Spinal cord (tissue), 10 donors: ENCODE data around the gene SPRN. TPM values are rescaled to one million over a fixed set of nuclear protein-coding genes. Genes with fewer than 3 reads are reported as not detected.
"Not testable (repeated sequence)": the region's sequence is repeated elsewhere in the genome, so short reads cannot be mapped to it uniquely, and the experiment has no call there.

ENCODE experiments used
- DNase-seq, 6 donors: peaks; one replicate each; pipeline versions ENCODE4 v3.0.0 to v3.0.0-alpha.2; 2013 to 2015; ENCODE audit warnings: low spot score in 6 of 6, low read depth in 4 of 6
- H3K27ac ChIP-seq: one replicate; pipeline ENCODE4 v1.5.1; 2013; ENCODE audit warnings: low read depth, low read length, control low read depth
- H3K27me3 ChIP-seq: one replicate; pipeline ENCODE4 v1.6.1; 2013; ENCODE audit warnings: low read length; ENCODE audit not compliant: control insufficient read depth, insufficient read depth
- H3K36me3 ChIP-seq: one replicate; pipeline ENCODE4 v1.6.1; 2013; ENCODE audit warnings: low read length; ENCODE audit not compliant: control insufficient read depth, insufficient read depth
- H3K4me1 ChIP-seq: one replicate; pipeline ENCODE4 v1.6.1; 2013; ENCODE audit warnings: low read length; ENCODE audit not compliant: control insufficient read depth, insufficient read depth
- H3K4me3 ChIP-seq: one replicate; pipeline ENCODE4 v1.5.1; 2013; ENCODE audit warnings: low read depth, low read length, control low read depth
- H3K9me3 ChIP-seq: one replicate; pipeline ENCODE4 v1.6.1; 2013; ENCODE audit warnings: low read length; ENCODE audit not compliant: control insufficient read depth, insufficient read depth
- WGBS: methylation state at CpG from one replicate; pipeline ENCODE4 v1.1.5; 2013; ENCODE audit warnings: missing lambda C conversion rate; ENCODE audit not compliant: insufficient coverage; 5-methylcytosine and 5-hydroxymethylcytosine counted together
- polyA plus RNA-seq, 2 donors: library from polyadenylated mRNA; unstranded; fragments of 120-200 nt; gene quantifications; one replicate each; pipeline ENCODE4 v1.2.1, GENCODE V29; 2013; ENCODE audit not compliant: insufficient read length in 2 of 2
- total RNA-seq, 2 donors: library from RNA; depleted of rRNA in 1 of 2; stranded (reverse); fragments of 120-200 nt in 1 of 2; fragments of >200 nt in 1 of 2; gene quantifications; one replicate each; pipeline versions ENCODE4 v1.2.3 to v1.2.4, GENCODE V29; 2013 to 2014
- donor health status: healthy.

The SPRN gene
- total and polyA plus RNA-seq, 4 donors, result 4.8 to 42.5 (median 22.5) TPM

GRCh38 chr10:133388973-133389818 is 35.2 kb downstream of the SPRN start:
- WGBS, result 88% methylated on average over 27 of the region's 39 CpGs
- no peak for DNase-seq
- H3K4me1 ChIP-seq, result peaks cover 4% of the 10 kb centered on the region
- H3K27me3 ChIP-seq, result no peaks in the 10 kb centered on the region
- no peak overlapping the region for H3K27ac ChIP-seq
- peaks cover 47% of the 10 kb centered on the region for H3K36me3 ChIP-seq
- H3K4me3 ChIP-seq, result no peak overlapping the region
- H3K9me3 ChIP-seq, result no peaks in the 10 kb centered on the region

GRCh38 chr10:133388236-133388972 is 36.0 kb downstream of the SPRN start:
- Histone ChIP-seq H3K27me3 (no peaks in the 10 kb centered on the region), H3K36me3 (peaks cover 52% of the 10 kb centered on the region), H3K9me3 (no peaks in the 10 kb centered on the region), H3K27ac (no peak overlapping the region), H3K4me1 (peaks cover 1% of the 10 kb centered on the region), H3K4me3 (no peak overlapping the region)
- 87% methylated on average over 17 of the region's 17 CpGs for WGBS
- no peak for DNase-seq

GRCh38 chr10:133386951-133387350 is 37.5 kb downstream of the SPRN start:
- not testable (repeated sequence) for H3K27me3 ChIP-seq, H3K4me3 ChIP-seq, DNase-seq, H3K27ac ChIP-seq, H3K9me3 ChIP-seq, H3K4me1 ChIP-seq
- H3K36me3 ChIP-seq, result peaks cover 54% of the 10 kb centered on the region
- 100% methylated on average over 2 of the region's 4 CpGs for WGBS

GRCh38 chr10:133385214-133385613 is 39.2 kb downstream of the SPRN start:
- no peak for DNase-seq
- WGBS, result 100% methylated on average over 1 of the region's 2 CpGs

GRCh38 chr10:133384071-133384470 is 40.4 kb downstream of the SPRN start:
- WGBS, result 89% methylated on average over 13 of the region's 13 CpGs
- Histone ChIP-seq H3K4me3 (no peak overlapping the region), H3K4me1 (peaks cover 21% of the 10 kb centered on the region), H3K27me3 (no peaks in the 10 kb centered on the region), H3K27ac (no peak overlapping the region), H3K36me3 (peaks cover 46% of the 10 kb centered on the region), H3K9me3 (no peaks in the 10 kb centered on the region)
- no peak for DNase-seq

More at GRCh38 chr10:133385214-133385613, 39.2 kb downstream of the SPRN start:
- Histone ChIP-seq H3K4me1 (peaks cover 13% of the 10 kb centered on the region), H3K27ac (no peak overlapping the region), H3K9me3 (no peaks in the 10 kb centered on the region), H3K36me3 (peaks cover 50% of the 10 kb centered on the region), H3K4me3 (no peak overlapping the region), H3K27me3 (no peaks in the 10 kb centered on the region)

- no CpG with 5 or more reads among the region's 4 CpGs for WGBS
- peaks cover 42% of the 10 kb centered on the region for H3K36me3 ChIP-seq
- no peak for DNase-seq
- H3K27me3 ChIP-seq, result no peaks in the 10 kb centered on the region
- no peak overlapping the region for H3K27ac ChIP-seq
- H3K4me1 ChIP-seq, result peaks cover 23% of the 10 kb centered on the region
- H3K9me3 ChIP-seq, result no peaks in the 10 kb centered on the region
- H3K4me3 ChIP-seq, result no peak overlapping the region
These were observed 40.9 kb downstream of the SPRN start for GRCh38 chr10:133383551-133383950.

- H3K36me3 ChIP-seq, result peaks cover 32% of the 10 kb centered on the region
- H3K4me1 ChIP-seq, result peaks cover 45% of the 10 kb centered on the region
- H3K27ac ChIP-seq, result no peak overlapping the region
- no peaks in the 10 kb centered on the region for H3K27me3 ChIP-seq
- H3K4me3 ChIP-seq, result no peak overlapping the region
- no peak for DNase-seq
- 95% methylated on average over 6 of the region's 8 CpGs for WGBS
- no peaks in the 10 kb centered on the region for H3K9me3 ChIP-seq
These were observed 43.4 kb downstream of the SPRN start for GRCh38 chr10:133381036-133381435.

GRCh38 chr10:133379801-133380666 is 44.4 kb downstream of the SPRN start:
- peaks cover 28% of the 10 kb centered on the region for H3K36me3 ChIP-seq
- WGBS, result 87% methylated on average over 34 of the region's 36 CpGs
- no peak overlapping the region for H3K27ac ChIP-seq
- H3K4me3 ChIP-seq, result peak overlapping the region; percentile 32
- H3K4me1 ChIP-seq, result peaks cover 46% of the 10 kb centered on the region
- DNase-seq, result no peak
- H3K9me3 ChIP-seq, result no peaks in the 10 kb centered on the region
- no peaks in the 10 kb centered on the region for H3K27me3 ChIP-seq

- H3K4me3 ChIP-seq, result peak within 1 kb of the TSS; percentile 64
- peaks cover 48% of the 10 kb centered on the region for H3K4me1 ChIP-seq
- 2% methylated on average over 66 of the region's 78 CpGs for WGBS
- no peaks in the 10 kb centered on the region for H3K27me3 ChIP-seq
- peak in 4 of 6 donors; percentile 19 to 82 (median 56) for DNase-seq
- H3K27ac ChIP-seq, result peak within 1 kb of the TSS; percentile 63
- H3K9me3 ChIP-seq, result no peaks in the 10 kb centered on the region
- peaks cover 23% of the 10 kb centered on the region for H3K36me3 ChIP-seq
These were observed 45.1 kb downstream of the SPRN start, which contains the start of gene PAOX for GRCh38 chr10:133379152-133379800. PAOX (plus strand) TSS chr10:133379262; CDS start chr10:133379317, 55 bp downstream.
